ENCODE measurements around the gene AUTS2.

The AUTS2 gene

DNA sequence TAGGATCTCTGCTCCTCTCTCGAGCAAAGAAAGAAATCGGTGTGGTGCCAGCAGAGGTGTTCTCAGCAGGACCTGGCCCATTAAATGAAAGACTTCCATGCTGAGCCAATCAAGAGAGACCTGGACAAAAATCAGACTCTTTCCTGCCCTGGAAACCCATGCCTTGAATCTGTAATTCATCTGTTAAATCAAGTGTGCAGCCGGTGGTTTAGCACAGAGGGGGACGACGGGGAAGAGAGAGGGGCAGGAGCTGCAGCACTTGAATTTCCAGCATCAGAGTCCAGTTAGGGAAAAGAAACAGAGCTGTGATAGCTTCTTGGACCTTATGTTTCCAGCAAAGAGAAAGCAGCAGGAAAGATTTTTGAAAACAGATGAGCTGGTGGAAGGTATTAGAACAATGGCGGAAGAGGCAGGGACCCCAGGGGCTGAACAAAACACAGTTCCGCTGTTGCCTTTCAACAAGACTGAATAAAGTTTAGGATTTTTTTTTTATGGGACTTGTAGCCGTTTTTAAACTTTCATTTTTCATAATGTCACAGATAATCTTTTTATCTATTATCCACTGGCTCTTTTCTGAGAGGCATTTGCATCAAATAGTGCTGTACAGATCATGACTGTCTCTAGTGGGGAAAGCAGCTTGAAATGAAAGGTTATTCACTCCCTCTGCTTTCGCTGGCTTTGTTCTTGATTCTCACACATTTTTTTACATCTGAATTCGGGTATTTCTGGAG lies 990.1 kb downstream of the AUTS2 start:
- TF ChIP-seq CTCF (IDR thresholded peaks at IDR 0.05; ENCODE audit: control insufficient read depth, extremely low read depth, insufficient read depth), result no peak
- DNase-seq (ENCODE audit: low read depth), result no peak
- H3K4me3 ChIP-seq (ENCODE audit: low read depth, low read length), result no peak overlapping the region

DNA sequence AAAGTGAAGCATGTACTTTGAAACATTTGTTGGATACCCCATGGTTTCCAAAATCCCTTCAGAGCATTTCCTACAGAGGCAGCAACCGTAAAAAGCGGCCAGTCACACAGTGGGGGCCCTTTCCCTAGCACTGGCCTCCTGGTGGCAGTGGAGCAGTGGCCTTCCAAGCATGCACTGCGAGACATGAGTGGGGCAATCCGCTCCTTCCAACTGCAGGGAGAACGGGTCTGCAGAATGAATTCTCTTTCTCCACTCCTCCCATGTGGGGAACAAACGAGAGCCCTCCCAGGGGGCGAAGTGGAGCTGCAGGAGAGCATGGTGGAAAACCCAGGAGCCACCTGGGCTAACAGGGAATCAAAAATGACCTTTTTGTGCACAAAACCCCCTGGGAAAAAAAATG lies 990.7 kb downstream of the AUTS2 start:
- no peak for DNase-seq (ENCODE audit: low read depth)
- TF ChIP-seq CTCF (IDR thresholded peaks at IDR 0.05; ENCODE audit: control insufficient read depth, extremely low read depth, insufficient read depth), result no peak
- no peak overlapping the region for H3K4me3 ChIP-seq (ENCODE audit: low read depth, low read length)

DNA sequence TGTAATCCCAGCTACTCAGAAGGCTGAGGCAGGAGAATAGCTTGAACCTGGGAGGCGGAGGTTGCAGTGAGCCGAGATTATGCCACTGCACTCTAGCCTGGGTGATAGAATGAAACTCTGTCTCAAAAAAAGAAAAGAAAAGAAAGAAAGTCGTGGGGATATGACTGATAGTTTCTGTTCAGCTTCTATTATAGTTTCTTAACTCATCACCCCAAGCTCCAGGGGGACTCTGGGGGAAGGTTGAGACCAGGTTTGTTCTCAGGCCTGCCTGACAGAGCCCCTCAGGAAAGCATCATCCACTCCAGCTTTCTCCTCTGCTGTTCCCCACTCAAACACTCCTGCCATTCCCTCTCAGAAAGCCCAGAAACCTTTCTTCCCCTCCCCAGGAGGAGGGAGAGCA lies 991.3 kb downstream of the AUTS2 start:
- no peak for DNase-seq (ENCODE audit: low read depth)
- TF ChIP-seq CTCF (IDR thresholded peaks at IDR 0.05; ENCODE audit: control insufficient read depth, extremely low read depth, insufficient read depth), result no peak
- H3K4me3 ChIP-seq (ENCODE audit: low read depth, low read length), result no peak overlapping the region

- TF ChIP-seq CTCF (IDR thresholded peaks at IDR 0.05; ENCODE audit: control insufficient read depth, extremely low read depth, insufficient read depth), result no peak
- no peak overlapping the region for H3K4me3 ChIP-seq (ENCODE audit: low read depth, low read length)
- DNase-seq (ENCODE audit: low read depth), result no peak
Measured at GRCh38 chr7:70590126-70590854, 992.0 kb downstream of the AUTS2 start.

DNA sequence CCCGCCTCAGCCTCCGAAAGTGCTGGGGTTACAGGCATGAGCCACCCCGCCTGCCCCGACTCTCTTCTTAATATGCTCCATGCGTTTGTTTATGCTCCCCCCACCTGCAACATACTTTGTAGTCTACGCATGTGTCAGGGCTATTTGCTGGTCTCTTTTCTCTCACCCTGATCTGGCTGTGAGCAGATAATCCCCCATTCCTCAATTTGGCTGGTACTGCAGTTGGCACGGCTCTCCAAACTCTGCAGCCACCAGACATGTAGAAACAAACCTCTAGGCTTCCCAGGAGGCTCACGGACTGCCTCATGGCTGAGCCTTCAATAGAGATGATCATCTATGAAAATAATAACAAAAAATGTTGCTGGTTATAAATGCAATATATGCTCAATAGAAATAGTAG lies 993.4 kb downstream of the AUTS2 start:
- no peak overlapping the region for H3K4me3 ChIP-seq (ENCODE audit: low read depth, low read length)
- no peak for TF ChIP-seq CTCF (IDR thresholded peaks at IDR 0.05; ENCODE audit: control insufficient read depth, extremely low read depth, insufficient read depth)
- no peak for DNase-seq (ENCODE audit: low read depth)

GRCh38 chr7:70592171-70592570 lies 993.9 kb downstream of the AUTS2 start:
- no peak for TF ChIP-seq CTCF (IDR thresholded peaks at IDR 0.05; ENCODE audit: control insufficient read depth, extremely low read depth, insufficient read depth)
- DNase-seq (ENCODE audit: low read depth), result no peak
- no peak overlapping the region for H3K4me3 ChIP-seq (ENCODE audit: low read depth, low read length)

Measured in LNCaP clone FGC (cell line).